GM18517 (cell line): ENCODE results near the gene ST3GAL5.
"Not testable (repeated sequence)": the region's sequence is repeated elsewhere in the genome, so short reads cannot be mapped to it uniquely, and the experiment has no call there.

ENCODE experiments used
- ATAC-seq: cut with Tn5 transposase; IDR thresholded peaks from one replicate; pipeline ENCODE4 v1.9.1; 2021; ENCODE audit warnings: mild to moderate bottlenecking, moderate library complexity; ENCODE audit not compliant: unreplicated experiment

Gene ST3GAL5

GRCh38 chr2:85894554-85895278 lies 5.9 kb upstream of the ST3GAL5 start:
- ATAC-seq: not testable (repeated sequence)

- no peak for ATAC-seq
Observed at GRCh38 chr2:85893428-85894258, 4.9 kb upstream of the ST3GAL5 start.

GRCh38 chr2:85892216-85892944 lies 3.6 kb upstream of the ST3GAL5 start:
- no peak for ATAC-seq

GRCh38 chr2:85890522-85891176 lies 1.9 kb upstream of the ST3GAL5 start:
- ATAC-seq: no peak

GRCh38 chr2:85889627-85890281 lies 964 bp upstream of the ST3GAL5 start:
- ATAC-seq: no peak

GRCh38 chr2:85888020-85888683 lies 638 bp downstream of the ST3GAL5 start:
- ATAC-seq: peak; percentile 17

GRCh38 chr2:85887566-85888019 lies 1.2 kb downstream of the ST3GAL5 start:
- no peak for ATAC-seq

- no peak for ATAC-seq
Observed at GRCh38 chr2:85886590-85886989, 2.2 kb downstream of the ST3GAL5 start.

- ATAC-seq: no peak
Observed at GRCh38 chr2:85886141-85886540, 2.6 kb downstream of the ST3GAL5 start.

- ATAC-seq: not testable (repeated sequence)
Observed at GRCh38 chr2:85881781-85882180, 7.0 kb downstream of the ST3GAL5 start.

- not testable (repeated sequence) for ATAC-seq
Observed at GRCh38 chr2:85880716-85881328, 8.0 kb downstream of the ST3GAL5 start.

GRCh38 chr2:85878719-85879370 lies 9.9 kb downstream of the ST3GAL5 start:
- ATAC-seq: no peak

- ATAC-seq: no peak
Observed at GRCh38 chr2:85875350-85876050, 13.3 kb downstream of the ST3GAL5 start.

- no peak for ATAC-seq
Observed at GRCh38 chr2:85873679-85874078, 15.1 kb downstream of the ST3GAL5 start.

GRCh38 chr2:85872536-85873161 lies 16.1 kb downstream of the ST3GAL5 start:
- ATAC-seq: no peak

GRCh38 chr2:85871494-85872164 lies 17.2 kb downstream of the ST3GAL5 start:
- no peak for ATAC-seq

- no peak for ATAC-seq
Observed at GRCh38 chr2:85868822-85869221, 20.0 kb downstream of the ST3GAL5 start.
